HG03064 (cell line): ENCODE data around the gene ZBTB7A.

Experiments
- ATAC-seq: cut with Tn5 transposase; IDR thresholded peaks from one replicate; pipeline ENCODE4 v1.9.1; 2021; ENCODE audit warnings: low read depth; ENCODE audit not compliant: unreplicated experiment

ZBTB7A gene

DNA sequence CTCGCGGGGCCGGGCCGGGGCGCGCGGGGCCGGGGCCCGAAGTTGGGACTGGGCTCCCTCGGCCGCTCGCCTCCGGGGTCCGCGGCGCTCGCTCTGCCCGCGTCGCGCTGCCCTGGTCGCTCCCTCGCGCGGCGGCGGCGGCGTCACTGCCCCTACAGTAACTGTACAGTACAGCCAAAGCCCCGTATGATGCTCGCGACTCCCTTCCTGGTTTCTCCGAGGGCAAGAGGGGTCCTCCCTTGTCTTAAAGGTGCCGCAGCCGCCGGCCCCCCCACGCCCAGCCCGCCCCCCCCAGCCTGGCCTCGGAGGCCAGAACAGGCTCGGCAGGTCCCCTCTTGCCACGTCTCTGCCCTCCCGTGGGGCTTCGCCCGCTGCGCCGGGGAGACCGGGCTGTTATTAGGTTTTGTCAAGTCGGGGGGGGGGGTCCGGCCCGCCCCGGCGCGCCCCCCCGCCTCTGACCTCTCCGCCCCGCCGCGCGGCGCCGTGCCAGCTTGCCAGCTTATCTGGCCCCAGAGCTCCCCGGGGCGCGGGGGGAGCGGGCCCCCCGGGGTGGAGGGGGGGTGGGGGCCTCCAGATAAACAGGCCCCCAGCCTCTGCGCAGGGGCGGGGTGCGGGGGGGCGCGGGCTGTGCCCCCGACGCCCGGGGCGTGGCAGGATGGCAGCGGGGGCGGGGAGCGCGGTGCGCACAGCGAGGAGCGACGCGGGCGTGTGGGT lies at the start of gene ZBTB7A:
Gene ZBTB7A (minus strand): TSS at position 218 of the 714 bp plus-strand sequence. CDS start 11,667 bp downstream, outside the sequence.
- ATAC-seq = no peak

DNA sequence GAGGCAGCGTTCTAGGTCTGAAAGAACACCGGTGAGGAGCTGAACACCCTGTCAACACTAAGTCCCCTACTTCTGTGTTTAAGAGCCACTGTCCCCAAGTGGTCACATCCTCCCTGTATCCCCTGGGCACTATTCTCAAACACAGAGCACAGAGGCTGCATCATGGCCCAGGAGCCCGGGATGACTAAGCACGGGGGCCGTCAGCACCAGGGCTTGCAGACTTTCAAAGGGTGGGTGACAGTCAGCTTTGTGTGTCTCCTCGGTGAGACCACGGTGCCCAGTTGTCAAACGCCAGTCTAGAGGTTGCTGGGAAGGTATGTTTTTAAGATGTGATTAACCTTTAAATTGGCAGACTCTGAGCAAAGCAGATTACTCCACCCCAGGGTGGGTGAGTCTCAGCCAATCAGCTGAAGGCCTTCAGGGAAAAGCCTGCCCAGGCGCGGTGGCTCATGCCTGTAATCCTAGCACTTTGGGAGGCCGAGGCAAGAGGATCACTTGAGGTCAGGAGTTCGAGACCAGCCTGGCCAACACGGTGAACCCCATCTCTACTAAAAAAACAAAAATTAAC lies 49.2 kb upstream of the ZBTB7A start:
- no peak for ATAC-seq

DNA sequence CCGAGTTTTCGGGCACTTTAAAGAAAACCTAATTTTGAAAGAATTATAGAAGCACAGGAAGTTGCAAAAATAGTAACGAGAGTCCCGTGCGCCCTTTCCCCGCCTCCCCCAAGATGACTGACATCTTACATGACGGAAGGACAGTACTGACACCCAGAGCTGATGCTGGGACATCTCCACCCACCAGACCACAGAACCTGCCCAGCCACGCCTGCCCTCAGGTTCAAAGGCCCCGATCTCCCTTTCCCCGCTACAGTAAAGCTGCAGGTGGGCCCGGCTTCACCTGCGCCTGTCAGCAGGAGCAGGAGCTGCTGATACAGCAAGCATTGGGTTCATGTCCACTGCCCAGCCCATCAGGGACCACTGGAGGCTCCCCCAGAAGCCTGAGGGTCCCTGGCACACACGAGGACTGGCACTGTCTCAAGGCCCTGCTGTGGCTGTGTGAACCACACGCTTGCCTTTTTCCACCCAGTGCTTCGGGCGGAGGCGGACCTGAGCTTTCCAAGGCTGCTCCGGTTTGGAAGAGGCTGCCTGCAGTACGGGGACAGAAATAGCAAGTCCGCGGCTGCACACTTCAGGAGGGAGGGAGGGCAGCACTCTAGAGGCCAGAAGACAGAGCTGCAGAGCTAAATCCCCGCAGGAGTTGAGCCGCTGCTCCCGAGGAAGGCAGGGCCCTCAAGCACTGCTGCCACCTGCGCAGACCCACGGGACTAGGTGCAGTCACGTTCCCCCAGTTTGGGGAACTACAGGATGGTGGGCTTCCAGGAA lies 48.5 kb upstream of the ZBTB7A start:
- peak; percentile 62 for ATAC-seq

DNA sequence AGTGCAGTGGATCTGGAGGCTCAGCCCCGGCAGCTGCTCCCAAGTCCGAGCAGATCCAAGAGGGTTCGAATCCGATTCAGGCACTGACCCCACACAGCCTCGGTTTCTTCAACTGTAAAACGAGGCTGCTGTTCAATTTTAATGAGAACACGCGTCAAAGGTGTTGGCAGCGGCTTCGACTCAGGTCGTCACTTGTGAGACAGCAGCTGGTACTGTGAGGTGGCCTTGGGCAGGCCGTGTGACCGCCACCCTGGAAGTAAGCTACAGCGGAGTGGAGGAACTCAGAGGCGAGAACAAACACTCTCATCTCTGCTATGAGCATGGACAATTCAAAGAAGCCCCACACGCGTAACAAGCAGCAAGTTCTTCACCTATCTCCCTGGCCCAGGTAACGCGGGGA lies 47.5 kb upstream of the ZBTB7A start:
- no peak for ATAC-seq

DNA sequence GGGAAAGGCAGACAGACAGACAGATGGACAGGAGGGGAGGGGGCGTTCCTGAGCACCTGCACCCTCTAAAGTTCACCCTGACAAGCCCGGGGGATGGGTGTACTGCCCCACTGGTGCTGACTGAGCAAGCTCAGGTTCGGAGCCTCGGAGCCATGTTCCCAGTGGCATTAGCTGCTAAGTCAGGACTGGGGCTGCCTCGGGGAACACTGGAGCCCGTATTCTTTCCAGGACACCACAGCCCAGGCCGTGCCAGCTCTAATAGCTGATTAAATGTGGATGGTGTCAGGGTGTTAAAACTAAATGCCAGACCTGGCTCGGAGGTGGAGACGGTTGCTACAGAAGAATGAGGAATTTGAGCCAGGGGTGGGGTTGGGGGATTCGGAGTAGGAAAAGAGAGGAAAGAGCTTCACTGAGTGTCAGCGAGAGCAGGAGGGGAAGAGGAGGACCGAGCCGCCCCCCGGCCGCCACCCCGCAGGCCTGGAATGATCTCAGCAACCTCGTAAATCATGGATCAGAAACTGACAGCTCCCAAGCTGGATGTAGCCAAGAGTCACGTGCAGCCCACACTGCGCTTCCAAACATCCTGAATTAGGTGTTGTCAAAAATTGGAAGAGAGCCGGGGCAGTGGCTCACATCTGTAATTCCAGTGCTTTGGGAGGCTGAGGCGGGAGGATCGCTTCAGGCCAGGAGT lies 46.8 kb upstream of the ZBTB7A start:
- no peak for ATAC-seq

DNA sequence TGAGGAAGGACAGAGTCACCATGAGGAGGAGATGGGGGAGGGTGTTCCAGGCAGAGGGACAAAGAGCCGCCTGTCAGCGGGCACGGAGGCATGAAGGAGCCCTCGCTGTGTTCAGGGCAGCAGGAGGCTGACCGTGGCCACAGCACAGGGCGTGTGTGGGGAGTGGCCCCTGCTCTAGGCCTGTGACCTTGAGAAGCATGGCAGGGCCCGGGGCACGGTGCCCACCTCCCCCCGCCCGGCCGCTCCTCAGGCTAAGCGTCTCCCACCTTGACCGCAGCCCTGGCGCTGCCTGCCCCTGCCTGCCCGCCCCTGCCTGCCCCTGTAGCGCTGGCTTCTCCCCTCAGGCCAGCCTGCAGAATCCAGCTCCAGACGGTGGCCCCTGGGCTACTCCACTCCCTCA lies 45.7 kb upstream of the ZBTB7A start:
- no peak for ATAC-seq

DNA sequence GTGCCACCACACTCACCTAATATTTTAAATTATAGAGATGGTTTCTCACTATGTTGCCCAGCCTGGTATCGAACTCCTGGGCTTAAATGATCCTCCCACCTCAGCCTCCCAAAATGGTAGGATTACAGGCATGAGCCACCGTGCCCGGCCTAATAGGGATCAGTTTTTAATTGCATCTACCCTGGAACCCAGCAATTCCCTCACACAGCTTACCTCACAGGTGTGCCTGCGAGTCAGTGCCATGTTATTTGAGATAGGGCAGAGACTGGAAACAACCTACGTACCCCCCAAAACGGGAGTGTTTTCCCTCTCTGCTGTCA lies 42.9 kb upstream of the ZBTB7A start:
- no peak for ATAC-seq

DNA sequence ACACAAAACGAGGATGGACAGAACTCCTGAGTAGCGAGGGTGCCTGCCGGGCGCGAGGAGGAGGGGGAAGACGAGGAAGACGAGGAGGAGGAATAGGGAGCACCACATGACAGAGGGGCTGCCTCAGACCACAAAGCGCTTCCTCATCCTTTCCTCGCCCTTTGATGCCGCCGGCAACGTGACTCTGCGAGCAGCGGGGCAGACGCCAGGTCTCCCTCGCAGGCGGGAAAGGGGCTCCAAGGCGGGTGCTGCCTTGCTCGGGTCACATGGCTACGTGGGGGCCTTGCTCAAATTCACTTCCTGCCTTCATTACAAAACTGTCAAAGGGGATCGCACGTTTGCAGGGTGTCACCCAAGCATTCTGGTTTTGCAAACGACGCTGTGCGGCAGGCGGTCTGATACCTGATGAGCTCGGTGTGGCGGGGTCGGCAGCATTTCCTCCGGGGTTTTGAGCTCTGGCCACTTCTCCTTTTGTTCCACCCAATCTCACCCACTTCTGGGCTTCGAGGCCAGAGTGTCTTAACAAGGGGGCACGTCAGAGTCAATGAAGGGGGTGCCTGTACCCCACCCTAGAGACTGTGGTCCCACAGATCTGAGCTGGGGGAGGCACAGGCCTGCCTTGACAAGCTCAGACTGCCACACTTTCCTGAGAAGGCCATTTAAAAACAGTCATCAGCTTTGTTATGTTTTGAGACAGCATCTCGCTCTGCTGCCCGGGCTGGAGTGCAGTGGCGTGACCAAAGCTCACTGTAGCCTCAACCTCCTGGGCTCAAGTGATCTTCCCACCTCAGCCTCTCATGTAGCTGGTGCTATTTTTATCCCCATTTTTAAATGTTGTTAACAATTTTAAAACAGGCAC lies 42.3 kb upstream of the ZBTB7A start:
- peak; percentile 44 for ATAC-seq

DNA sequence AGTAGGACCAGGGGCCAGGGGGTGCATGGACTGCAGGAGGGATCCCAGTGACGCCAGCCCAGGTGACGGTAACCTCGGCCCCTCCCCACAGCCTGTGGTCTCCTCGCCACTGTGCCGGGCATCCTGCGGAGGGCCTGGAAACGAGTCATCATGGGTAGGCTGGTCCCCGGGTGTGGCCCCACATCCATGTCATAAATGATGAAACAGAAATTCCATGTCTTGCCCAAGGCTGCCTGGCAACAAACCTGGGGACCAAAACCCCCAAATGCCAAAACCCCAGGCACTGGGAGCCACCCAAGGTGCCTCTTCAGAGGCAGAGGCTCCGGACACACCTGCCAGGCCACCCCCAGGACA lies 36.4 kb upstream of the ZBTB7A start:
- no peak for ATAC-seq

DNA sequence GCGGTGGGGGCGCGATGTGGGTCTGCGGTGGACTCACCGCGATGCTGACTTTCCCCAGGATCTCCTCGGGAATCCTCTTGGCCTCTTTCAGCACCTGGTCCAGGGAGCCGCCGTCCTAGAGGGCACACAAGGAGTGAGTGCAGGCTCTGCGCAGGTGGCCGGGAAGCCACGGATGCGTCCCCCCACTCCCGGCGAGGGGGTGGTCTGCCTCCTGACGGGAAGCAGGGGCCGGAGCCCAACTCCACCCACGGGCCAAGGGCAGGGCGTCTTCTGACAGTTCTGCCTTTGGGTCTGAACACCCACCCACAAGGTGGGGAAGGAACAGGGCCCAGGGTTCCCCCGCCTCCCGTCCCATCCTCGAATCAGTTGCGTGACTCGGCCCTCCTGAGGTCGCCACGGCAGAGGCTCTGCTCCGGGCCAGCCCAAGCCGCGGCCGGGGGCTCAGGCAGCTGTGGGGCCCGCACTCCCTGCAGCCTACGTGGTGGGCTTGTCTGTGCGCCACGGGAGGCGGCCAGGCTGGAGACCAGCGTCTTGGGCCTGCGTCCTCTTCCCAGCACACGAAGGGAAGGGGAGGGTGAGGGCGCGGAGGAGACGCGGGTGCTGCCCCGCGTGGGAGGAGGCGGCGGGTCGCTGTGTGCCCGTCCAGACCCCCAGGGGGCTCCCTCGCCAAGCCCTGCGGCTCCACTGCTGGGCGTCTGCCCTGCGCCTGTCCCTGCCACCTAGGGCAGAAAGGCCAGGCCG lies 35.8 kb upstream of the ZBTB7A start:
- no peak for ATAC-seq

DNA sequence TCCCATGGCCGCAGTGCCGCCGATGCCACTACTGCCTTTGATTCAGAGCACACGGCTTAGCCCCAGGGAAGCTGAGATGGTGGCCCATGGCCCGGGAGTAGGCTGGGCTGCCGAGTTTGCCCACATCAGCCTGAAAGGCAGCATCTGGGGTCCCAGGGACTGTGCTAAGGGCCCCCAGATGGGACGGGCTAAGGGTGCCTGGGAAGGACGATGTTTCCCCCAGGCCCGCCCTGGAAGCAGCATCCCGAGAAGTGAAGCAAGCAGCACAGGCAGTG lies 34.7 kb upstream of the ZBTB7A start:
- ATAC-seq = no peak

DNA sequence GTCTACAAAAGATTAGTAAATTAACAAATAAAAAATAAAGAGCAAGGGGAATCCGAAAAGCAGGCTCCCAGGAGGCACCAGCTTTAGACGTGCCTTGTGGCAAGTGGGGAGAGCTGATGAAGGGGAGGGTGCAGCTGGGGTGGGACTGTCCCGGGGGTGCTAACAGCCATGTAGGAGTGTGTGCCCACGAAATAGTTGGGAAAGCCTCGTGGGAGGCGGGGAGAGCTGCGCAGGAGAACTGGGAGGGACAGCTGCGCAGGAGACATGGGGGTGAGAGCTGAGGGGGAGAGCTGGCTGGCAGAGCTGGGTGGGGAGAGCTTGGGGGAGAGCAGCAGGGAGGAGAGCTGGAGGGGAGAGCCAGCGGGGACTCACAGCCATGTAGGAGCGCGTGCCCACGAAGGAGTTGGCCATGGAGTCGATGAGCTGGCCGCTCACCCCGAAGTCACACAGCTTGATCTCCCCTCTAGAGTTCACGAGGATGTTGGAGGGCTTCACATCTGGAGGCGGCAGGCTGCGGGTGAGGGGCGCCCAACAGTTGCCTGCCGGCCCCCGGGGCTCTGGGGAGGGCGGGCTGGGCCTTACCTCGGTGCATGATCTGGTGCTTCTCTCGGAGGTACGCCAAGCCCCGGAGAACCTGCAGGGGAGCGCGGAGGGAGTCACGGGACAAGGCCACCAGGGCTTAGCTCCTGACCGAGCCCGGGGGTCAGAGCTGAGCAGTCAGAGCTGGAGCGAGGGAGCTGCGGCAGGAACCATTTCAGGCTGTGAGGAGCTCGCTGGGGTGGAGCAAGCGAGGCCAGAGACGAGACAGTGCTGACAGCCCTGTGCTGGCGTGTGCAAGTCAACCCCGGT lies 34.2 kb upstream of the ZBTB7A start:
- no peak for ATAC-seq

DNA sequence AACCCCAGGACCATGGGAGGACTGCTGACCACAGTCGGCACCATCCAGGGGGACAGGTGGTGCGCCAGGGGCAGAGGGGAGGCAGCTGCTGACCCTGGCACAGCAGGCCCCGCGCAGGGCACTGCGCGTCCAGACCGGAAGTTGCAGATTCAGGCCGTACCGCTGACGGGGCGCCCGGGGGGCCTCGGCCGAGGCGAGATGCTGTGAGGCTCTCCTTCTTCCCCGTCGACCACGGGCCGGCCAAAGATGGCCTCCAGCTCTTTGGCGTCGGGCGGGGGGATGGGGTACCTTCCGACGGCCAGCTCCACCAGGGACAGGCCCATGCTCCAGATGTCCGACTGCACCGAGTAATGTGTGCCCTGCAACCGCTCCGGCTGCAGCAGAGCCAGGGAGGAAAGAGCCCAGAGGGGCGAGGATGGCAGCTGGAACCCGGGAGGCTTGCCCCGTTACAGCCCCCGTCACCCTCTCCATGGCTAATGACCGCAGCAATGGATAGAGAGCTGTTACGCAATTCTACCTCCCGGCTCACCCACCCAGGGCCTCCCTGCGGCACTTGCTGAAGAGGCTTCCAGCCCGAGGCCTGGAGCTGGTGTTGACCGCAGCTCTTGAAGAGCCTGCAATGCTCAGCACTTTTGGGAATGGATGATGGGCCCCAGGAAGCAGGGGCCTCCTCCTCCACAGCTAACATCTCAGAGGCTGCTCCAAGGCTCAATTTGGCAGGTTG lies 32.5 kb upstream of the ZBTB7A start:
- ATAC-seq = no peak

DNA sequence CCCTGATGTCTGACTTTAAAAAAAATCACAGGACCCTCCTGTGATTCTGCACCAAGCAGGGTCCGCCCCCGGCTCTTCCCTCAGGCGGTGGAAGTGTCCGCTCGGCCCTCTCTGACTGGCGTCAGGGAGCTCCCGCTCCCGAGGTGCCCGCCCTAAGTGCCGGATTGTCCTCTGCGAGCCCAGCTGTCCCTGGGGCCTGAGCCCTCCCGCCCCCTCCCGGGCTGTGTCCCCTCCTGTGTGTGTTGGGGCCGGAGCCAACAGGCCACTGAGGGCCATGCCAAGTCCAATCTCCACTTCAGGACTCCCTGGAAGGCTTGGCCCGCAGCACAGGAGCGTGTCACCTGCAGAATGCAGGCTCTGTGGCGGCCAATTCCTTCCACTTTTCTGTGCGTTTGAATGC lies 31.8 kb upstream of the ZBTB7A start:
- ATAC-seq = no peak

DNA sequence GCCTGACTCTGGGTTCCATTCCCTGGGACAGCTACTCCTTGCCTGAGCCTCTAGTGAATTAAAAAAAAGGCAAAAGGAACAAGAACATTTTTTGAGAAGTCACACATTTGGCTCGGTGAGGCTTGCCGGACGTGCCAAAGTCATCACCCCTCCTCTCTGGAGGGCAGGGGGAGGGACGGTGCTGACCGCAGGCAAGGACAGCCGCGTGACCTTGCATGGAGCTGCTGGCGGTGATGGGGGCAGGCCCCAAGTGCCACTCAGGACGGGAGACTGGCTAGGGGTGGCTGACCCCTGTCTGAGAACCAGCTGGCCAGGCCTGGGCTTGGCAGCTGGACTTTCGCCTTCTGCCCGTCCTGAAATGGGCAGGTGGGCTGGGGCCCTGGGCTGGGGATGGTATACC lies 30.8 kb upstream of the ZBTB7A start:
- no peak for ATAC-seq

DNA sequence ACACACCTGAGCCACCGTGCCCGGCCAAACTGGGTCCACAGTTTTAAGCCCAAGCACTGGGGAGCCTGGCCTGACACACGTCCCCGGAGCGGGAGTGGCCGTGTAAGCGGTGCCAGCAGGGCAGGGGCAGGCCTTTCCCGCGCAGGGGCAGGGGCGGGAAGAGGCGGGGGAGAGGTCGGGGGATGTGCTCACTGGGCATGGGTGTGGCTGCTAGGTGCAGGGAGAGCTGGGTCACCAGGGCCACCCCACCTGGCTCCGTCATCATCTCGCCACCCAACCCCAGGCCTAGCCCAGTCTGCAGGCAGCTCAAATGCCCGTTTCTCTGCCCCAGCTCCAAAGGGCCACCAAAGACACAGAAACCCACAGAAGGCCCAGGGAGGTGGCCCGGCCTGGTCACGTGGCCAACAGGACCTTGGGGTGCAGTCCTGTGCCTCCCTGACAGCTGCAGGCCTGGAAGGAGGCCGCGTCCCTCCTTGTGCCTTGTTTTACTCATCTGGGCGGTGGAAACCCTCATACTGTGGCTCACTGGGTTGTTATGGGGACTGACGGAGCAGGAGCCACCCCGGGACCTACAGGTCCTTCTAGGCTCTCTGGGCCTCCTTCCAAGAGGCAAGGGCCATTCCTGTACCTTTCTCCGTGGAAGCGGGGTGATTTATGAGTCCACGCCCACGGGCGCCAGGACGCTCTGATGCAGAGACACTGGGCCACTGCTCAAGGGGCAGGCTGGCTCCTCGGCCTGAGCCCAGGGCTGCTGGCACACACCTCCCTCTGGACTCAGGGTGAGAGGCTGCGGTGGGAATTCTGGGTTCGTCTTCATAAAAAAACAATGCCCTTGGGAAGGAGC lies 29.6 kb upstream of the ZBTB7A start:
- ATAC-seq = no peak

DNA sequence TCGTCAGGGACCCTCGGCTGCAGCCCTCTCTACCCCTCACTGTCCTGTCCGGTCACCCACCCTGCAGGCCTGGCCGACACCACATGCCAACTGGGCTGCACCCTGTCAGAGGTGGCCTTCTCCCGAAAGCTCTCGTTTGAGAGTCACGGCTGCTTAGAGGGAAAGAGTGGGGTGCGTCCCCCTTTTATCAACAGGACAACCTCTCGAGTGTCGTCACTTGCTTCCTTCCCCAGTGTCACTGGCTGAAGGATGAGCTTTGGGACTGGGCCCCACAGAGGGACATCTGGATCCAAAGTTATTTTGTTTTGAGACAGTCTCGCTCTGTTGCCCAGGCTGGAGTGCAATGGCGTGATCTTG lies 28.8 kb upstream of the ZBTB7A start:
- no peak for ATAC-seq
